ENCODE measurements around the gene MAL.
"Not testable (repeated sequence)": the region's sequence is repeated elsewhere in the genome, so short reads cannot be mapped to it uniquely, and the experiment has no call there.

MAL gene

GRCh38 chr2:95077861-95078603, 52.5 kb downstream of the MAL start:
- TF ChIP-seq, protein P1, sequence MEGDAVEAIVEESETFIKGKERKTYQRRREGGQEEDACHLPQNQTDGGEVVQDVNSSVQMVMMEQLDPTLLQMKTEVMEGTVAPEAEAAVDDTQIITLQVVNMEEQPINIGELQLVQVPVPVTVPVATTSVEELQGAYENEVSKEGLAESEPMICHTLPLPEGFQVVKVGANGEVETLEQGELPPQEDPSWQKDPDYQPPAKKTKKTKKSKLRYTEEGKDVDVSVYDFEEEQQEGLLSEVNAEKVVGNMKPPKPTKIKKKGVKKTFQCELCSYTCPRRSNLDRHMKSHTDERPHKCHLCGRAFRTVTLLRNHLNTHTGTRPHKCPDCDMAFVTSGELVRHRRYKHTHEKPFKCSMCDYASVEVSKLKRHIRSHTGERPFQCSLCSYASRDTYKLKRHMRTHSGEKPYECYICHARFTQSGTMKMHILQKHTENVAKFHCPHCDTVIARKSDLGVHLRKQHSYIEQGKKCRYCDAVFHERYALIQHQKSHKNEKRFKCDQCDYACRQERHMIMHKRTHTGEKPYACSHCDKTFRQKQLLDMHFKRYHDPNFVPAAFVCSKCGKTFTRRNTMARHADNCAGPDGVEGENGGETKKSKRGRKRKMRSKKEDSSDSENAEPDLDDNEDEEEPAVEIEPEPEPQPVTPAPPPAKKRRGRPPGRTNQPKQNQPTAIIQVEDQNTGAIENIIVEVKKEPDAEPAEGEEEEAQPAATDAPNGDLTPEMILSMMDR (IDR thresholded peaks at IDR 0.05; ENCODE audit: low read depth, low read length, missing control alignments): no peak
- no peak overlapping the region for H3K4me3 ChIP-seq (ENCODE audit: low read depth, low read length)
- DNase-seq (ENCODE audit: low read depth): no peak

- no peak overlapping the region for H3K4me3 ChIP-seq (ENCODE audit: low read depth, low read length)
- TF ChIP-seq, protein P1 (IDR thresholded peaks at IDR 0.05; ENCODE audit: low read depth, low read length, missing control alignments): no peak
These were observed 53.7 kb downstream of the MAL start for GRCh38 chr2:95079199-95079683.

GRCh38 chr2:95082477-95082876, 57.0 kb downstream of the MAL start:
- TF ChIP-seq, protein P1 (IDR thresholded peaks at IDR 0.05; ENCODE audit: low read depth, low read length, missing control alignments): no peak
- H3K4me3 ChIP-seq (ENCODE audit: low read depth, low read length): no peak overlapping the region
- DNase-seq (ENCODE audit: low read depth): no peak

More at GRCh38 chr2:95079199-95079683, 53.7 kb downstream of the MAL start:
- no peak for DNase-seq (ENCODE audit: low read depth)

- DNase-seq (ENCODE audit: low read depth): no peak
- TF ChIP-seq, protein P1 (IDR thresholded peaks at IDR 0.05; ENCODE audit: low read depth, low read length, missing control alignments): no peak
- H3K4me3 ChIP-seq (ENCODE audit: low read depth, low read length): no peak overlapping the region
These were observed 60.5 kb downstream of the MAL start for GRCh38 chr2:95086017-95086416.

DNA sequence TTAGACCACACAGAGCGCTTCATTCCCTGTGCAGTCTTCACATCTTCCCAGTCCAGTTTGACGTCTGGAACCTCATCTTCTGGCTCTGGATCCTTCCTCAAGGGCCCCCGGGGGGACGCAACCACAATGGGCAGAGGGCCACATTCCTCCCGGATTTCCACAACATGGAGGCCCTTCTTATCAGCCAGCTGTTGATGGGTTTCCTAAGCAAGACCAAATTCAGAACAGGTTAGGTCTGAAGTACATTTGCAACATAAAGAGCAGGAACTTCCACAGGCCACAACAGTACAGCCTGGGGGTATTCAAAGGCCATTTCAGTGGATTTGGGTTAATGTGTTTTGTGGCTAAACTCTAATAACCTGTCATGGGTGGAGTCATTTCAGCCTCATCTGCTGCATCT, 61.9 kb downstream of the MAL start:
- TF ChIP-seq, protein P1 (IDR thresholded peaks at IDR 0.05; ENCODE audit: low read depth, low read length, missing control alignments): no peak
- no peak overlapping the region for H3K4me3 ChIP-seq (ENCODE audit: low read depth, low read length)
- no peak for DNase-seq (ENCODE audit: low read depth)

DNA sequence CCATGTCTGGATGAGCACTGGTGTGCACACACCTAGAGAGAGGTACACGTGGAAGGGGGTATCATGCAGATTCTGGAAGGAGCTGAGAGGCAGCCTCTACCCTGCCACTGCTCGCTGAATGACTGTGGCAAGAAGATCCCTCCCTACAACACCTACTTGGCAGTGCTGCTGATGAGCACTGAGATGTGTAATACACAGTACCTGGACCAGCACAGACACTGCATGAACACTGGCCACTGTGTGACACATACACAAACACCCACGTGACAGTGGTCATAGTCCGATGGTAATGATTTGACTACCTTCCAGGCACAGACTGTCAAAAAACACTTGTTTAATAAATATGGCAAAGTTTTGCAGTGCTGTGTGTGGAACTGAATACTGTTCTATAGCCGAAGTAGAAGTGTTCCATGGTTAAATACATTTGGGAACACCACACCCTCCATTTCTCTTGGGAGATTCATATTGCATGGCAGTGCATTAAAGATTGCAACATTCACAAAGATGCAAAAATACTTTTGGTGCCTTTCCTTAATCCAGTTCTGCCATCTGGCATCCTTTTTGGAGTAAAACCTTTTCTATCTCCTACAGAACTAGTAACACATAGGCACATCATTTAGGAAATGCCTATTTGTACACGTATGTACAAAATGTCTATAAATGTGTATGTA, 66.5 kb downstream of the MAL start:
- no peak overlapping the region for H3K4me3 ChIP-seq (ENCODE audit: low read depth, low read length)
- TF ChIP-seq, protein P1 (IDR thresholded peaks at IDR 0.05; ENCODE audit: low read depth, low read length, missing control alignments): no peak
- no peak for DNase-seq (ENCODE audit: low read depth)

DNA sequence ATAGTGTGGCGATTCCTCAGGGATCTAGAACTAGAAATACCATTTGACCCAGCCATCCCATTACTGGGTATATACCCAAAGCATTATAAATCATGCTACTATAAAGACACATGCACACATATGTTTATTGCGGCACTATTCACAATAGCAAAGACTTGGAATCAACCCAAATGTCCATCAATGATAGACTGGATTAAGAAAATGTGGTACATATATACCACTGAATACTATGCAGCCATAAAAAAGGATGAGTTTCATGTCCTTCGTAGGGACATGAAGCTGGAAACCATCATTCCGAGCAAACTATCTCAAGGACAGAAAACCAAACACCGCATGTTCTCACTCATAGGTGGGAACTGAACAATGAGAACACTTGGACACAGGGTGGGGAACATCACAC, 72.8 kb downstream of the MAL start:
- not testable (repeated sequence) for DNase-seq (ENCODE audit: low read depth); H3K4me3 ChIP-seq (ENCODE audit: low read depth, low read length)
